ACC112 (cell line): ENCODE measurements around the gene STX8.

Experiments used
- H2AFZ ChIP-seq: fragments of 200-600 bp; sonication (generic); one replicate; pipeline ENCODE4 v1.6.0; 2017; ENCODE audit warnings: antibody characterized with exemption, low read length; ENCODE audit not compliant: unreplicated experiment
- H3K27ac ChIP-seq: fragments of 200-600 bp; sonication (generic); 2 replicates; pipeline ENCODE4 v1.5.1; 2014; ENCODE audit warnings: low read depth, mild to moderate bottlenecking, antibody characterized with exemption, low read length, moderate library complexity
- H3K27me3 ChIP-seq: fragments of 200-600 bp; sonication (generic); 2 replicates; pipeline ENCODE4 v1.6.1; 2014; ENCODE audit warnings: mild to moderate bottlenecking, antibody characterized with exemption, low read length, moderate library complexity, mixed read lengths; ENCODE audit not compliant: insufficient read depth
- H3K36me3 ChIP-seq: fragments of 200-600 bp; sonication (generic); 2 replicates; pipeline ENCODE4 v1.6.1; 2016; ENCODE audit warnings: mild to moderate bottlenecking, antibody characterized with exemption, low read length, moderate library complexity, mixed read lengths; ENCODE audit not compliant: insufficient read depth
- H3K4me1 ChIP-seq: fragments of 200-600 bp; sonication (generic); one replicate; pipeline ENCODE4 v1.6.1; 2016; ENCODE audit warnings: low read length, mixed read lengths; ENCODE audit not compliant: insufficient read depth, unreplicated experiment, control insufficient read depth
- H3K4me3 ChIP-seq: fragments of 200-600 bp; sonication (generic); 2 replicates; pipeline ENCODE4 v1.5.1; 2014; ENCODE audit warnings: mild to moderate bottlenecking, low read depth, low read length
- H3K79me2 ChIP-seq: fragments of 200-600 bp; sonication (generic); one replicate; pipeline ENCODE4 v1.6.0; 2016; ENCODE audit warnings: low read length; ENCODE audit not compliant: control insufficient read depth, unreplicated experiment, insufficient read depth

The STX8 gene

DNA sequence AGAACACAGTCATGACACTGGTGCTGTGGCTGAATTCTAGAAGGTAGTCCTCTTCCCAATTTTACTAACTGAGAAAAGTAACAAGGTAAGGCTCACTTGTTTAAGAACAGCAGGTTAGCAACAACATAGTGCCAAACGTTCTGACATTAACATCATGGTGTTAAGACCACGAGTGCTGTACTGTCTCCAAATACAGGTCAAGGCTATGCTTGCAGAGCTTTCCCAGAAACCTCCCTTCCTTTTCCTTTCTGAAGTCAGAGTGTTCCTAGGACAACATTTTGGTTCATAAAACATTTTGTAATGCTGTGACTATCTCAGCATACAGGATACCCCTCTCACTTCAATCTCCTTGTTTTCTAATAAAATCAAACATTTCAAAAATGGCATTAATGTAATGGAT is 144.0 kb downstream of the STX8 start:
- Histone ChIP-seq H3K4me1 (peaks cover 4% of the 10 kb centered on the region), H3K36me3 (no peaks in the 10 kb centered on the region), H3K27me3 (no peaks in the 10 kb centered on the region), H2AFZ (no peak overlapping the region), H3K27ac (no peak overlapping the region), H3K79me2 (no peaks in the 10 kb centered on the region), H3K4me3 (no peak overlapping the region)

GRCh38 chr17:9427465-9428315 is 147.9 kb downstream of the STX8 start:
- Histone ChIP-seq H3K36me3 (no peaks in the 10 kb centered on the region), H3K79me2 (no peaks in the 10 kb centered on the region), H2AFZ (no peak overlapping the region), H3K4me3 (no peak overlapping the region), H3K27me3 (no peaks in the 10 kb centered on the region), H3K27ac (no peak overlapping the region), H3K4me1 (peaks cover 3% of the 10 kb centered on the region)

DNA sequence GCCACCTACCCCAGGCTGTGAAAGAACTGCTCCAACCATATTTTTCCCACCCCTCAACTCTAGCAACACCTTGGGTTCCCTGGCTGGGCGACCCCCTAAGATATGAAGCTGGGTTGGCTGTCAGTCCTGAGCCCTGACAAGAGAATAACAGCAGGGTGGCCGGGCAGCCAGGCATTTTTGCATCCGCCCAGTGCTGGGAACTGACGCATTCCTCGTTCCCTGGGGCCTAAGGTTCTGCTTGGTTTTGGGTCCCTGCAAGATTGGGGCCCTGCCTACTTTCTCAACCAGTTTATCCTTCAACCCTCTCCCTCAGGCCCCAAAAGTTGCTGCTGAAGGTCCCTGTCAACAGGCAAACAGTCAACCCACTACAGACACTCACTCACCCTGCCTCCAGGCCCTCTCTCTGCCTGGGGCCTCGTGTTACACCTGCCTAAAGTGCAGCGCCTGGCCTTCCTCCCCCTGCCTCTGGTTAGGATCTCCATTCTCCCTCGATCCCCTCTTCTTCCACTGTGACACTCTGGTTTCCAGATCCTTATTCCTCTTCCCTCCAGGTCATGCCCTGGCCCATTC is 151.5 kb downstream of the STX8 start:
- no peak overlapping the region for H3K4me3 ChIP-seq

DNA sequence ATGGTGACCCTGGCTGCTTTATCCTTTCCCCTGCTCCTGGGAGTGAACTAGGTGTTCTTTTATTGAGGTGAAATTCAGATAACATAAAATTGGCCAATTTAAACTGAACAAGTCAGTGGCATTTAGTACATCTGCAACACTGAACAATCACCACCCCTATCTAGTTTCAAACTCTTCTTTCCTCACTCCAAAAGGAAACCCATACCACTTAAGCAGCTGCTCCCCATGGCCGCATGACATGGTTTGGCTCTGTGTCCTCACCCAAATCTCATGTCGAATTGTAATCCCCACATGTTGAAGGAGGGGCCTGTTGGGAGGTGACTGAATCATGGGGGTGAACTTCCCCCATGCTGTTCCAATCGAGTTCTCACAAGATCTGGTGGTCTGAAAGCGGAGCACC is 154.1 kb downstream of the STX8 start:
- Histone ChIP-seq H3K27ac (no peak overlapping the region), H3K36me3 (no peaks in the 10 kb centered on the region), H3K4me3 (no peak overlapping the region), H3K79me2 (no peaks in the 10 kb centered on the region), H3K4me1 (no peaks in the 10 kb centered on the region), H3K27me3 (no peaks in the 10 kb centered on the region), H2AFZ (no peak overlapping the region)

More for the DNA sequence above, 151.5 kb downstream of the STX8 start:
- Histone ChIP-seq H3K4me1 (no peaks in the 10 kb centered on the region), H3K79me2 (no peaks in the 10 kb centered on the region), H2AFZ (no peak overlapping the region), H3K27me3 (no peaks in the 10 kb centered on the region), H3K36me3 (no peaks in the 10 kb centered on the region), H3K27ac (no peak overlapping the region)

DNA sequence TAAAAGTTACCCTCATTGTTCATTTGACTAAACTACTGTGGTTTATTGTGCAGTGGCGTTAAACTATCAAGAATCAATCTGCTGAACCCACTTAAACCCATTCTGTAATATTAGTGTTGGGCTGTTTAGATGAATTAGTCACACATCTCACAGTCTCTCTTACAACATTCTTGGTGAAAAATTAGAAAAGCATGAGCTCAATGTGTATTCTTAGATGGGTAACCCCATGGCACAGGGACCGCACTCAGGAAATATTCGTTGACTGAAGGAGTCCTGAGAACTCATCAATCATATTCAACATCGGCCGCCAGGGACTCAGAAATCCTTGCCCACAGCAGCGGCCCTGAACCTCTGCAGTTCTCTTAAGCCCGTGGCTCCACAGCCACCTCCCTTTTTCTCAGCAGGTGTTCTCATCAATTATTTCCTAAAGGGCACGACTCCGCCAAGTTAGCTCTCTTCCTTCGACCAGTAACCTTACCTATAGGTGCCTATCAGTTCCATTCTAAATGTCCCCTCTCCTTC is 155.6 kb downstream of the STX8 start:
- Histone ChIP-seq H3K79me2 (no peaks in the 10 kb centered on the region), H3K4me3 (no peak overlapping the region), H3K36me3 (no peaks in the 10 kb centered on the region), H3K27me3 (no peaks in the 10 kb centered on the region), H2AFZ (no peak overlapping the region), H3K27ac (no peak overlapping the region), H3K4me1 (no peaks in the 10 kb centered on the region)

DNA sequence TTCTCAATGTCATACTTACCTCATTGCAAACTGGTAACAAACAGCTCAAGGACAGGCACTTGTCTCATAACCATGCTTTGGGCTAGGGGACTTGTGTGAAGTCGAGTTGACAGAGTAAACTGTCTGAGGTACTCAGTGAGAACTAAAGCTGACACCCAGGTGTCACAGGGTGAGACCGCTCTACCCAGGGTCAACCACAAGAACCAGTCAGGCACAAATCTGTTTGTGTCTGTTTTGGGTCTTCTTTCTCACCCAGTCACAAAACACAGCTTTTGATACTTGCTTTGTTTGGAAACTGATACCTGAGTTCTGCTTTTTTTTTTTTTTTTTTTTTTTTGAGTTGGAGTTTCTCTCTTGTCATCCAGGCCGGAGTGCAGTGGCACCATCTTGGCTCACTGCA is 161.1 kb downstream of the STX8 start:
- Histone ChIP-seq H3K4me3 (no peak overlapping the region), H3K27ac (no peak overlapping the region), H3K4me1 (no peaks in the 10 kb centered on the region), H3K79me2 (no peaks in the 10 kb centered on the region), H3K36me3 (no peaks in the 10 kb centered on the region), H2AFZ (no peak overlapping the region), H3K27me3 (no peaks in the 10 kb centered on the region)

DNA sequence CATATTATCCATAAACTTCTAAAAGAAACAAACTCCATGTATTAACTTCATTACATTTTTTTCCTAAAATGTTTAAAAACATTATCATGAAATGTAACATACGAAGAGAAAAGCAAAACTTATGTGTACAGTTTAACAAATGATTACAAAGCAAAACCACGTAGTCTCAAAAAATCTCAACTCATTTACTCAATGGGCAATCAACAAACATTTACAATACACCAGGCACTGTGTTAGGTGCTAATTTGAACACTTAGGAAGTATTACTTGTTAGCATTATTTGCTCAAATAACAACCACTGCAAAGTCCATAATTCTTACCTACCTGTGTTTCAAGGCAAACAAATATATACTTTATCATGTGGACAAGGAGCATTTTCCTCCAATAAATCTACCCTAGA is 164.9 kb downstream of the STX8 start:
- Histone ChIP-seq H3K36me3 (no peaks in the 10 kb centered on the region), H3K4me1 (peaks cover 6% of the 10 kb centered on the region), H3K4me3 (no peak overlapping the region), H3K79me2 (no peaks in the 10 kb centered on the region), H3K27ac (no peak overlapping the region), H2AFZ (no peak overlapping the region), H3K27me3 (no peaks in the 10 kb centered on the region)

DNA sequence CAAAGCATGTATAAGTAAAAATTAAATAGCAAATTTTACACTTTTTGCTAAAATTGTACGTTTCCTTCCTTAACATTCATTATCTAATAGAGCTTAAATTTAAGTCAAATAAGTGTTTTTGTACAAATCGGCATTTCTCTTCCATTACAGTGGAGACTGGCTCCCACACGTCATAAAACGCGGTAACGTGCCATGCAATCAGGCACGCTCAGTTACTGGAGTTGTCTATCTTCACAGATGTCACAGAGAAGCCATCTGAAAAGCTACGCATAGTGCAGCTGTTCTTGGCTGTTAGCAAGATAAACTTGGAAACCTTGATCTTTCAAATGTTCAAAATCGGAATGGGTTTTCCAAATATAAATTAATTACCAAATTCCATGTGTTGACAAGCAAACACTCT is 165.3 kb downstream of the STX8 start:
- no peaks in the 10 kb centered on the region for H3K79me2 ChIP-seq
- H3K4me1 ChIP-seq: peaks cover 6% of the 10 kb centered on the region
- no peaks in the 10 kb centered on the region for H3K27me3 ChIP-seq
- no peak overlapping the region for H3K27ac ChIP-seq
- no peak overlapping the region for H2AFZ ChIP-seq
- no peak overlapping the region for H3K4me3 ChIP-seq
- H3K36me3 ChIP-seq: no peaks in the 10 kb centered on the region

- H3K4me3 ChIP-seq: no peak overlapping the region
- H2AFZ ChIP-seq: no peak overlapping the region
- no peaks in the 10 kb centered on the region for H3K36me3 ChIP-seq
- no peak overlapping the region for H3K27ac ChIP-seq
- H3K4me1 ChIP-seq: peaks cover 6% of the 10 kb centered on the region
- H3K27me3 ChIP-seq: no peaks in the 10 kb centered on the region
- H3K79me2 ChIP-seq: no peaks in the 10 kb centered on the region
Measured at GRCh38 chr17:9409878-9410277, 165.7 kb downstream of the STX8 start.

GRCh38 chr17:9408868-9409829 is 166.5 kb downstream of the STX8 start:
- Histone ChIP-seq H3K79me2 (no peaks in the 10 kb centered on the region), H3K4me1 (peaks cover 6% of the 10 kb centered on the region), H3K27me3 (no peaks in the 10 kb centered on the region), H2AFZ (no peak overlapping the region), H3K27ac (no peak overlapping the region), H3K4me3 (no peak overlapping the region), H3K36me3 (no peaks in the 10 kb centered on the region)
